Neural cell (in vitro differentiated cells): Measurements from ENCODE around the gene SLC16A3.

Experiments
- EP300 ChIP-seq: fragments of 450-650 bp; conservative IDR thresholded peaks from 2 replicates; pipeline ENCODE4 v1.6.1; 2014; ENCODE audit warnings: antibody characterized with exemption, mild to moderate bottlenecking, moderate library complexity; ENCODE audit not compliant: poor library complexity, severe bottlenecking
- EZH2 ChIP-seq: fragments of 200-600, 300-800 bp; shearing (Covaris generic), sonication (generic); IDR thresholded peaks from 2 replicates; pipeline ENCODE4 v1.6.1; 2014; ENCODE audit warnings: antibody characterized with exemption, low read length, borderline replicate concordance, mild to moderate bottlenecking; ENCODE audit not compliant: insufficient read depth, poor library complexity, severe bottlenecking
- POLR2AphosphoS5 ChIP-seq: IDR thresholded peaks from 2 replicates; pipeline ENCODE4 v1.6.1; 2012
- RAD21 ChIP-seq: fragments of 450-650 bp; conservative IDR thresholded peaks from 2 replicates; pipeline ENCODE4 v1.6.1; 2014; ENCODE audit warnings: antibody characterized with exemption, mild to moderate bottlenecking, moderate library complexity
- TAF1 ChIP-seq: IDR thresholded peaks from 2 replicates; pipeline ENCODE4 v1.6.1; 2012; ENCODE audit warnings: low read depth
- TF ChIP-seq, protein P1 (sequence below): fragments of 450-650 bp; IDR thresholded peaks from 2 replicates; pipeline ENCODE4 v1.5.1; 2014; ENCODE audit warnings: antibody characterized with exemption, mild to moderate bottlenecking, moderate library complexity; ENCODE audit not compliant: poor library complexity, severe bottlenecking

- TF ChIP-seq, protein P1, sequence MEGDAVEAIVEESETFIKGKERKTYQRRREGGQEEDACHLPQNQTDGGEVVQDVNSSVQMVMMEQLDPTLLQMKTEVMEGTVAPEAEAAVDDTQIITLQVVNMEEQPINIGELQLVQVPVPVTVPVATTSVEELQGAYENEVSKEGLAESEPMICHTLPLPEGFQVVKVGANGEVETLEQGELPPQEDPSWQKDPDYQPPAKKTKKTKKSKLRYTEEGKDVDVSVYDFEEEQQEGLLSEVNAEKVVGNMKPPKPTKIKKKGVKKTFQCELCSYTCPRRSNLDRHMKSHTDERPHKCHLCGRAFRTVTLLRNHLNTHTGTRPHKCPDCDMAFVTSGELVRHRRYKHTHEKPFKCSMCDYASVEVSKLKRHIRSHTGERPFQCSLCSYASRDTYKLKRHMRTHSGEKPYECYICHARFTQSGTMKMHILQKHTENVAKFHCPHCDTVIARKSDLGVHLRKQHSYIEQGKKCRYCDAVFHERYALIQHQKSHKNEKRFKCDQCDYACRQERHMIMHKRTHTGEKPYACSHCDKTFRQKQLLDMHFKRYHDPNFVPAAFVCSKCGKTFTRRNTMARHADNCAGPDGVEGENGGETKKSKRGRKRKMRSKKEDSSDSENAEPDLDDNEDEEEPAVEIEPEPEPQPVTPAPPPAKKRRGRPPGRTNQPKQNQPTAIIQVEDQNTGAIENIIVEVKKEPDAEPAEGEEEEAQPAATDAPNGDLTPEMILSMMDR, result no peak
- TF ChIP-seq POLR2AphosphoS5 (no peak), EZH2 (no peak), EP300 (no peak), TAF1 (no peak), RAD21 (no peak)
Measured at GRCh38 chr17:82215972-82216300, 12.9 kb upstream of the SLC16A3 start.
